Measurements from ENCODE around the gene OPCML. TPM values are rescaled to one million over a fixed set of nuclear protein-coding genes. Genes with fewer than 3 reads are reported as not detected.

Gene OPCML
- total RNA-seq, 1 experiment from 2014 or later = not detected

DNA sequence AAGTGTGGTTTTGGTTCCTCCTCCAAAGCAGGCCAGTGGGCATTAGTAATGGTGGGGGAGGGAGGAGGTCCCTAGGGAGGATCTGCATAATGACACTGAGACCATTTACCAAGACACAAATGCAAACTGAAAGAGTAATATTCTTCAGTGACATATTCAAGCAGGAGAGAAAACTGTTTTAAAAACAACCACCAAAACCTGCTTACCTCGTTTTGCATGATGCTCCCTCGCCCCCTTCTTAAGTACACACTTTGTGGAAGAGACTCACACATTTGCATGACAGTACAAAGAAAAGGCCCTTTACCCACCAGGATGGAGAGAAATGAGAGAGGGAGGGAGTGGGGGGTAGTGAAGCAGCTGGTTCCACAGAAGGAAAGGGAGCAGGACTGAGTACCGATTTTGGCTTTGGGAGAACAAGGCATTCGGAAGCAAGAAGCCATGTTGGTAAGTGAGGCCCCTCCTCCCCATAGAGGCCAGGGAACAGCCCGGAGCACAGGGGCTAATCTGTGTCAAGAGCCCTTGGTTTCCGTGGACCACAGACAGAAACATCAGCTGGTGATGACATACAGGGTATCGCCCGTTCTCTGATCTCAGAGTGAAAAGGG lies 13.0 kb upstream of the OPCML start:
- H3K4me1 ChIP-seq = no peaks in the 10 kb centered on the region

GRCh38 chr11:133541720-133542095 lies 9.4 kb upstream of the OPCML start:
- no peak overlapping the region for H3K27ac Mint-ChIP-seq (ENCODE audit: unreplicated experiment)

More for the DNA sequence above, 13.0 kb upstream of the OPCML start:
- Mint-ChIP-seq H3K36me3 (ENCODE audit: insufficient read depth, unreplicated experiment) (no peaks in the 10 kb centered on the region), H3K27ac (ENCODE audit: unreplicated experiment) (no peak overlapping the region), H3K27me3 (ENCODE audit: insufficient read depth, unreplicated experiment) (peaks cover 4% of the 10 kb centered on the region), H3K4me3 (ENCODE audit: unreplicated experiment) (no peak overlapping the region), H3K9me3 (ENCODE audit: unreplicated experiment) (no peaks in the 10 kb centered on the region), H3K4me1 (ENCODE audit: low read depth, unreplicated experiment) (no peaks in the 10 kb centered on the region)
- Histone ChIP-seq H3K27me3 (replicated peaks; ENCODE audit: control insufficient read depth, insufficient read depth, low read length) (no peaks in the 10 kb centered on the region), H3K9me3 (no peaks in the 10 kb centered on the region), H3K36me3 (ENCODE audit: control insufficient read depth, insufficient read depth, low read length) (no peaks in the 10 kb centered on the region), H3K4me3 (ENCODE audit: low read depth, low read length) (no peak overlapping the region)
- no peak for DNase-seq
- ChIA-PET CTCF (no interaction called here), POLR2A (no interaction called here)
- intact Hi-C loops (cut with micrococcal nuclease; ENCODE audit: unreplicated experiment) = no loop called here
- BruUV-seq (replicated peaks) = no TSS peak
- TF ChIP-seq, protein P1, sequence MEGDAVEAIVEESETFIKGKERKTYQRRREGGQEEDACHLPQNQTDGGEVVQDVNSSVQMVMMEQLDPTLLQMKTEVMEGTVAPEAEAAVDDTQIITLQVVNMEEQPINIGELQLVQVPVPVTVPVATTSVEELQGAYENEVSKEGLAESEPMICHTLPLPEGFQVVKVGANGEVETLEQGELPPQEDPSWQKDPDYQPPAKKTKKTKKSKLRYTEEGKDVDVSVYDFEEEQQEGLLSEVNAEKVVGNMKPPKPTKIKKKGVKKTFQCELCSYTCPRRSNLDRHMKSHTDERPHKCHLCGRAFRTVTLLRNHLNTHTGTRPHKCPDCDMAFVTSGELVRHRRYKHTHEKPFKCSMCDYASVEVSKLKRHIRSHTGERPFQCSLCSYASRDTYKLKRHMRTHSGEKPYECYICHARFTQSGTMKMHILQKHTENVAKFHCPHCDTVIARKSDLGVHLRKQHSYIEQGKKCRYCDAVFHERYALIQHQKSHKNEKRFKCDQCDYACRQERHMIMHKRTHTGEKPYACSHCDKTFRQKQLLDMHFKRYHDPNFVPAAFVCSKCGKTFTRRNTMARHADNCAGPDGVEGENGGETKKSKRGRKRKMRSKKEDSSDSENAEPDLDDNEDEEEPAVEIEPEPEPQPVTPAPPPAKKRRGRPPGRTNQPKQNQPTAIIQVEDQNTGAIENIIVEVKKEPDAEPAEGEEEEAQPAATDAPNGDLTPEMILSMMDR (IDR thresholded peaks at IDR 0.05; ENCODE audit: insufficient read depth in 1 of 2, low read depth in 1 of 2, low read length in 1 of 2, severe bottlenecking in 1 of 2, unreplicated experiment in 1 of 2) = no peak

DNA sequence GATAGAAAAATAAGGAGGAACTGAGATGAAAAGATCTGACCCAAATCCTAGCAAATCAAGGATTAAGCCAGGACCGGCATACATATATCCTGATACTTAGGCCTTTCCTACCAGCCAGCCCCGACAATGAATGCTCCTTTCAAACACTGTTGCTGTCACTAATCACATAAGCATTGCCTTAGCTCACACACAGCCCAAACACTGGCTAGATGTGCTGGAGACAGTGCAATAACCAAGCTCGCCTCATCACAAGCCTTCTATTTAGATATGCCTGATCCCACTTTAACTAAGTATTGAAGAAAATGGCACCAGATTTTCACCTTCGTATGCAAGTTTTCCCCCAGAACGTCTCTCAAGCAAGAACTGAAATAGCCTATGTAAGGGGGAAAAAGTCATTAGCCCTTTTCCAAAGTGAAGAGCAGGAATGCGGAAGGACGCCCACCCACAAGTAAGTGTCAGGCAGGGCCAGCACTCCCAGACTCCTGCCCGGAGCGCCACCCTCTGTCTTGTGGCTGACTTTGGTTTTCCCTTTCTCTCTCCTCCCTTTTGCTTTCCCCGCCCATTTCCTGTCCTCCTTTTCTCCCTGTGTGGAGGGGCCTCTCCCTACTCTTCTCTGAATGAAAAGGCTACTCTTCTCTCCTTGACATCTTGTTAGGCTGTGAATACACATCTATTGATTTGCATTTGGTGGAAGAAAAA lies 8.9 kb upstream of the OPCML start:
- Mint-ChIP-seq H3K4me1 (ENCODE audit: low read depth, unreplicated experiment) (no peaks in the 10 kb centered on the region), H3K27me3 (ENCODE audit: insufficient read depth, unreplicated experiment) (peaks cover 9% of the 10 kb centered on the region), H3K27ac (ENCODE audit: unreplicated experiment) (no peak overlapping the region), H3K9me3 (ENCODE audit: unreplicated experiment) (no peaks in the 10 kb centered on the region), H3K36me3 (ENCODE audit: insufficient read depth, unreplicated experiment) (no peaks in the 10 kb centered on the region), H3K4me3 (ENCODE audit: unreplicated experiment) (no peak overlapping the region)
- Histone ChIP-seq H3K36me3 (ENCODE audit: control insufficient read depth, insufficient read depth, low read length) (no peaks in the 10 kb centered on the region), H3K4me3 (ENCODE audit: low read depth, low read length) (no peak overlapping the region), H3K4me1 (no peaks in the 10 kb centered on the region), H3K9me3 (no peaks in the 10 kb centered on the region; the same call in 1 of the 2 replicates), H3K27me3 (replicated peaks; ENCODE audit: control insufficient read depth, insufficient read depth, low read length) (no peaks in the 10 kb centered on the region)
- ChIA-PET POLR2A (no interaction called here), CTCF (no interaction called here)
- TF ChIP-seq, protein P1 (IDR thresholded peaks at IDR 0.05; ENCODE audit: insufficient read depth in 1 of 2, low read depth in 1 of 2, low read length in 1 of 2, severe bottlenecking in 1 of 2, unreplicated experiment in 1 of 2) = no peak
- intact Hi-C loops (cut with micrococcal nuclease; ENCODE audit: unreplicated experiment) = no loop called here
- BruUV-seq (replicated peaks) = no TSS peak
- no peak for DNase-seq

More at GRCh38 chr11:133541720-133542095, 9.4 kb upstream of the OPCML start:
- no peaks in the 10 kb centered on the region for H3K9me3 Mint-ChIP-seq (ENCODE audit: unreplicated experiment)
- POLR2A ChIA-PET = no interaction called here
- no peaks in the 10 kb centered on the region for H3K36me3 ChIP-seq (ENCODE audit: control insufficient read depth, insufficient read depth, low read length)
- no peaks in the 10 kb centered on the region for H3K27me3 ChIP-seq (replicated peaks; ENCODE audit: control insufficient read depth, insufficient read depth, low read length)
- intact Hi-C loops (cut with micrococcal nuclease; ENCODE audit: unreplicated experiment) = no loop called here
- no peak for DNase-seq
- H3K4me1 ChIP-seq = no peaks in the 10 kb centered on the region
- peaks cover 9% of the 10 kb centered on the region for H3K27me3 Mint-ChIP-seq (ENCODE audit: insufficient read depth, unreplicated experiment)
- CTCF ChIA-PET = no interaction called here
- H3K4me3 Mint-ChIP-seq (ENCODE audit: unreplicated experiment) = no peak overlapping the region
- TF ChIP-seq, protein P1 (IDR thresholded peaks at IDR 0.05; ENCODE audit: insufficient read depth in 1 of 2, low read depth in 1 of 2, low read length in 1 of 2, severe bottlenecking in 1 of 2, unreplicated experiment in 1 of 2) = no peak
- no peak overlapping the region for H3K4me3 ChIP-seq (ENCODE audit: low read depth, low read length)
- no TSS peak for BruUV-seq (replicated peaks)
- no peaks in the 10 kb centered on the region for H3K36me3 Mint-ChIP-seq (ENCODE audit: insufficient read depth, unreplicated experiment)
- H3K4me1 Mint-ChIP-seq (ENCODE audit: low read depth, unreplicated experiment) = no peaks in the 10 kb centered on the region
- H3K9me3 ChIP-seq = no peaks in the 10 kb centered on the region; the same call in 1 of the 2 replicates
